Measurements from ENCODE around the gene PRKCA.

GRCh38 chr17:66747578-66748275 lies 445.3 kb downstream of the PRKCA start:
- TF ChIP-seq POLR2A (IDR thresholded peaks at IDR 0.05; ENCODE audit: low read depth) (no peak), CTCF (IDR thresholded peaks at IDR 0.05) (no peak), EP300 (IDR thresholded peaks at IDR 0.05) (no peak)
